ENCODE data around the gene SHOC2. TPM values are rescaled to one million over a fixed set of nuclear protein-coding genes. Genes with fewer than 3 reads are reported as not detected.

The SHOC2 gene
- total RNA-seq, 4 donors from 2014 or later, result 57.3 to 125 (median 73.4) TPM

GRCh38 chr10:110916554-110917346 is 2.7 kb upstream of the SHOC2 start:
- 95 to 96% methylated on average over 3 of the region's 3 CpGs for WGBS, 2 donors (ENCODE audit: low coverage in 1 of 2)
- in situ Hi-C loops (cut with MboI; ENCODE audit: low pct_ligation_motif_present in 1 of 4, low pct_unique_long_range_greater_than_20kb in 1 of 4, low sequenced_read_pairs in 3 of 4) (loop anchor here in 2 of 4 donors (25.0 kb wide), 2 partner anchors 304 to 329 kb away; no protein-coding TSS in a partner anchor), intact Hi-C loops (cut with DNase I; ENCODE audit: low total_unique reads) (no loop called here)
- H3K36me3 ChIP-seq, result no peaks in the 10 kb centered on the region
- H3K27me3 ChIP-seq, result no peaks in the 10 kb centered on the region
- DNase-seq, result no peak
- peaks cover 6 to 22% (median 13%) of the 10 kb centered on the region in 4 donors for H3K4me1 ChIP-seq
- TF ChIP-seq CTCF (IDR thresholded peaks at IDR 0.05) (no peak), POLR2A (IDR thresholded peaks at IDR 0.05) (no peak), EP300 (IDR thresholded peaks at IDR 0.05; ENCODE audit: low read depth) (no peak), POLR2AphosphoS5 (IDR thresholded peaks at IDR 0.05) (no peak)
- no peak overlapping the region for H3K4me3 ChIP-seq
- no peak overlapping the region for H3K27ac ChIP-seq
- no peaks in the 10 kb centered on the region for H3K9me3 ChIP-seq

GRCh38 chr10:110918269-110918642 is 1.1 kb upstream of the SHOC2 start:
- DNase-seq, result peak; percentile 97
- peak overlapping the region; percentile 47 to 89 (median 78) for H3K4me3 ChIP-seq
- H3K36me3 ChIP-seq, result no peaks in the 10 kb centered on the region
- intact Hi-C loops (cut with DNase I; ENCODE audit: low total_unique reads) (no loop called here), in situ Hi-C loops (cut with MboI; ENCODE audit: low pct_ligation_motif_present in 1 of 4, low pct_unique_long_range_greater_than_20kb in 1 of 4, low sequenced_read_pairs in 3 of 4) (loop anchor here in 2 of 4 donors (25.0 kb wide), 2 partner anchors 306 to 331 kb away; no protein-coding TSS in a partner anchor)
- WGBS, 2 donors (ENCODE audit: low coverage in 1 of 2), result 0 to 9% methylated on average over 3 to 15 of the region's 15 CpGs
- H3K9me3 ChIP-seq, result no peaks in the 10 kb centered on the region
- TF ChIP-seq EP300 (IDR thresholded peaks at IDR 0.05; ENCODE audit: low read depth), result no peak
- no peak for TF ChIP-seq POLR2AphosphoS5 (IDR thresholded peaks at IDR 0.05)
- peak in 2 of 5 experiments; percentile 3 to 21 for TF ChIP-seq CTCF (IDR thresholded peaks at IDR 0.05)
- TF ChIP-seq POLR2A (IDR thresholded peaks at IDR 0.05), result no peak
- H3K27me3 ChIP-seq, result no peaks in the 10 kb centered on the region
- H3K4me1 ChIP-seq, result peaks cover 6 to 37% (median 20%) of the 10 kb centered on the region in 4 donors
- peak overlapping the region; percentile 98 to 100 (median 98) for H3K27ac ChIP-seq

GRCh38 chr10:110918643-110919348 is 608 bp upstream of the SHOC2 start, which contains the start of gene BBIP1:
BBIP1 (minus strand) TSS chr10:110919180; CDS start chr10:110918157, 1,023 bp downstream.
- H3K4me1 ChIP-seq, result peaks cover 10 to 43% (median 26%) of the 10 kb centered on the region in 4 donors
- DNase-seq, result no peak
- intact Hi-C loops (cut with DNase I; ENCODE audit: low total_unique reads), result no loop called here
- H3K4me3 ChIP-seq, result peak within 1 kb of the TSS; percentile 86 to 92 (median 88)
- H3K27ac ChIP-seq, result peak within 1 kb of the TSS; percentile 98 to 100 (median 98)
- no peaks in the 10 kb centered on the region for H3K27me3 ChIP-seq
- in situ Hi-C loops (cut with MboI; ENCODE audit: low pct_ligation_motif_present in 1 of 4, low pct_unique_long_range_greater_than_20kb in 1 of 4, low sequenced_read_pairs in 3 of 4), result loop anchor here in 2 of 4 donors (25.0 kb wide), 2 partner anchors 306 to 331 kb away; no protein-coding TSS in a partner anchor
- 0% methylated on average over 10 to 40 of the region's 40 CpGs for WGBS, 2 donors (ENCODE audit: low coverage in 1 of 2)
- H3K36me3 ChIP-seq, result no peaks in the 10 kb centered on the region
- no peaks in the 10 kb centered on the region for H3K9me3 ChIP-seq
- TF ChIP-seq EP300 (IDR thresholded peaks at IDR 0.05; ENCODE audit: low read depth) (peak; percentile 24), CTCF (IDR thresholded peaks at IDR 0.05) (peak in 3 of 5 experiments; percentile 1 to 17 (median 15)), POLR2A (IDR thresholded peaks at IDR 0.05) (peak; percentile 88), POLR2AphosphoS5 (IDR thresholded peaks at IDR 0.05) (peak; percentile 49 to 78 (median 75))

Data from transverse colon (tissue), 4 donors.